PC-3 (cell line): ENCODE results near the gene CFAP161. TPM values are rescaled to one million over a fixed set of nuclear protein-coding genes. Genes with fewer than 3 reads are reported as not detected.

Experiments used
- ATAC-seq: fragments of 200-7000 bp; cut with Tn5 transposase; 2 replicates; pipeline ENCODE4 v1.9.1; 2020; ENCODE audit warnings: mild to moderate bottlenecking, moderate library complexity
- BruUV-seq: library from RNA; stranded (reverse); fragments of 400-500 nt; replicated peaks from 2 replicates; lab custom pipeline; 2021; lab: Mats Ljungman, UMichigan
- CTCF ChIA-PET: fragments of 300-600 bp; sonication (Branson Sonifier 250); formaldehyde crosslinking; loops from one replicate; lab custom pipeline; 2022; ENCODE audit warnings: antibody characterized with exemption; lab: Charles Lee
- POLR2A ChIA-PET: fragments of 300-600 bp; sonication (Branson Sonifier 250); formaldehyde crosslinking; loops from one replicate; lab custom pipeline; 2022; ENCODE audit warnings: antibody characterized with exemption; ENCODE audit not compliant: unreplicated experiment; lab: Charles Lee
- DNase-seq: peaks from one replicate; pipeline ENCODE4 v3.0.0-alpha.2; 2015
- H2AFZ ChIP-seq: fragments of 300-600 bp; sonication (generic); 2 replicates; pipeline ENCODE4 v1.6.0; 2016; ENCODE audit warnings: antibody characterized with exemption, low read length
- H3F3A ChIP-seq: fragments of 300-600 bp; sonication (generic); one replicate; pipeline ENCODE4 v1.6.0; 2017; ENCODE audit warnings: antibody characterized with exemption, low read length, control low read depth, mild to moderate bottlenecking; ENCODE audit not compliant: unreplicated experiment
- H3K27ac ChIP-seq: fragments of 300-600 bp; sonication (generic); 2 replicates; pipeline ENCODE4 v1.5.1; 2016; ENCODE audit warnings: mild to moderate bottlenecking, low read length
- H3K27me3 ChIP-seq: fragments of 300-600 bp; sonication (generic); 2 replicates; pipeline ENCODE4 v1.6.1; 2016; ENCODE audit warnings: low read length, mixed read lengths
- H3K36me3 ChIP-seq: fragments of 300-600 bp; sonication (generic); 2 replicates; pipeline ENCODE4 v1.6.1; 2016; ENCODE audit warnings: low read depth, mixed run types, low read length, mixed read lengths
- H3K4me1 ChIP-seq: fragments of 300-600 bp; sonication (generic); 2 replicates; pipeline ENCODE4 v1.5.1; 2016; ENCODE audit warnings: low read length; ENCODE audit not compliant: insufficient read depth
- H3K4me2 ChIP-seq: fragments of 300-600 bp; sonication (generic); 2 replicates; pipeline ENCODE4 v1.6.0; 2016; ENCODE audit warnings: low read length
- H3K4me3 ChIP-seq: fragments of 300-600 bp; sonication (generic); 2 replicates; pipeline ENCODE4 v1.5.1; 2016; ENCODE audit warnings: mild to moderate bottlenecking, low read length, mixed read lengths
- H3K79me2 ChIP-seq: fragments of 300-600 bp; sonication (generic); 2 replicates; pipeline ENCODE4 v1.6.1; 2017; ENCODE audit warnings: low read length, mixed read lengths
- H3K9ac ChIP-seq: fragments of 300-600 bp; sonication (generic); 2 replicates; pipeline ENCODE4 v1.6.0; 2016; ENCODE audit warnings: mild to moderate bottlenecking, low read length
- H3K9me2 ChIP-seq: fragments of 300-600 bp; sonication (generic); replicated peaks from 2 replicates; pipeline ENCODE4 v1.6.1; 2016; ENCODE audit warnings: mixed run types, low read length, mixed read lengths
- H3K9me3 ChIP-seq: fragments of 300-600 bp; sonication (generic); 2 replicates; pipeline ENCODE4 v1.6.1; 2016; ENCODE audit warnings: low read length, mixed read lengths
- H4K20me1 ChIP-seq: fragments of 300-600 bp; sonication (generic); 2 replicates; pipeline ENCODE4 v1.6.1; 2016; ENCODE audit warnings: low read length, mixed read lengths
- CTCF ChIP-seq: fragments of 300-600 bp; sonication (generic); conservative IDR thresholded peaks from 2 replicates; pipeline ENCODE4 v1.5.1; 2017; ENCODE audit warnings: antibody characterized with exemption, low read depth, mild to moderate bottlenecking, low read length
- EZH2 ChIP-seq: fragments of 300-600 bp; sonication (generic); IDR thresholded peaks from one replicate; pipeline ENCODE4 v1.6.1; 2017; ENCODE audit warnings: antibody characterized with exemption, mild to moderate bottlenecking, low read length; ENCODE audit not compliant: unreplicated experiment
- EZH2phosphoT487 ChIP-seq: fragments of 300-600 bp; sonication (generic); IDR thresholded peaks from 2 replicates; pipeline ENCODE4 v1.6.1; 2018; ENCODE audit warnings: mild to moderate bottlenecking, antibody characterized with exemption, low read length, borderline replicate concordance
- intact Hi-C: fragments of 100-400 bp; cut with micrococcal nuclease; formaldehyde crosslinking; loops from 2 replicates; pipeline ENCODE4 v1.9.0; 2023
- total RNA-seq: library from RNA; depleted of rRNA; stranded (reverse); fragments of >200 nt; gene quantifications from 2 replicates; pipeline ENCODE4 v1.2.3, GENCODE V29; 2014

Gene CFAP161
- total RNA-seq, 1 experiment from 2014 or later = 0.55 TPM

- ATAC-seq (no peak), DNase-seq (no peak)
- Histone ChIP-seq H4K20me1 (no peaks in the 10 kb centered on the region), H3K9ac (no peak overlapping the region), H3K4me1 (no peaks in the 10 kb centered on the region), H3K4me3 (no peak overlapping the region), H2AFZ (no peak overlapping the region), H3K9me3 (no peaks in the 10 kb centered on the region), H3K9me2 (no peaks in the 10 kb centered on the region), H3K79me2 (no peaks in the 10 kb centered on the region), H3K27me3 (peaks cover 9% of the 10 kb centered on the region; the same call in 1 of the 2 replicates), H3K36me3 (no peaks in the 10 kb centered on the region), H3F3A (no peaks in the 10 kb centered on the region), H3K4me2 (no peak overlapping the region), H3K27ac (no peak overlapping the region)
- CTCF ChIA-PET = interaction anchor here (0.5 to 0.6 kb wide), 2 partner anchors 140 to 624 kb away, joined by 3 to 5 read pairs; no protein-coding TSS in a partner anchor
- POLR2A ChIA-PET = no interaction called here
- intact Hi-C loops = no loop called here
- BruUV-seq = no TSS peak
- TF ChIP-seq EZH2phosphoT487 (no peak), CTCF (no peak), EZH2 (no peak)
Measured at GRCh38 chr15:81098861-81099651, 35.0 kb upstream of the CFAP161 start.

GRCh38 chr15:81101894-81102815 is 31.9 kb upstream of the CFAP161 start:
- CTCF ChIA-PET = no interaction called here
- no TSS peak for BruUV-seq
- intact Hi-C loops = no loop called here
- peaks cover 9% of the 10 kb centered on the region; the same call in 1 of the 2 replicates for H3K27me3 ChIP-seq
- no peak for DNase-seq
- TF ChIP-seq EZH2phosphoT487 (no peak), CTCF (no peak), EZH2 (no peak)
- peaks cover 7% of the 10 kb centered on the region; the same call in 1 of the 2 replicates for H3K4me1 ChIP-seq
- H3K79me2 ChIP-seq = no peaks in the 10 kb centered on the region
- H3F3A ChIP-seq = no peaks in the 10 kb centered on the region
- no peaks in the 10 kb centered on the region for H4K20me1 ChIP-seq
- H3K36me3 ChIP-seq = no peaks in the 10 kb centered on the region
- ATAC-seq = no peak
- no peak overlapping the region for H3K4me3 ChIP-seq
- no peaks in the 10 kb centered on the region for H3K9me3 ChIP-seq
- H3K27ac ChIP-seq = no peak overlapping the region
- H3K9ac ChIP-seq = no peak overlapping the region
- no peak overlapping the region for H2AFZ ChIP-seq
- POLR2A ChIA-PET = no interaction called here
- H3K9me2 ChIP-seq = no peaks in the 10 kb centered on the region
- H3K4me2 ChIP-seq = no peak overlapping the region
